Fibroblast of lung (primary cell): ENCODE data around the gene HACD2. TPM values are rescaled to one million over a fixed set of nuclear protein-coding genes. Genes with fewer than 3 reads are reported as not detected.

ENCODE experiments used
- DNase-seq, 2 donors: peaks; one replicate each; pipeline versions ENCODE4 v3.0.0 to v3.0.0-alpha.2; 2010; ENCODE audit warnings: low read depth in 2 of 2
- H2AFZ ChIP-seq: 2 replicates; pipeline ENCODE4 v1.5.1; 2012; ENCODE audit warnings: low read length, control low read depth, inconsistent platforms
- H3K27ac ChIP-seq: 2 replicates; pipeline ENCODE4 v1.5.1; 2011; ENCODE audit warnings: low read length, control low read depth; ENCODE audit not compliant: insufficient read depth
- H3K27me3 ChIP-seq: 2 replicates; pipeline ENCODE4 v1.5.1; 2011; ENCODE audit warnings: mild to moderate bottlenecking, low read length; ENCODE audit not compliant: control insufficient read depth, insufficient read depth
- H3K36me3 ChIP-seq: 2 replicates; pipeline ENCODE4 v1.5.1; 2011; ENCODE audit warnings: low read length; ENCODE audit not compliant: control insufficient read depth, insufficient read depth
- H3K4me1 ChIP-seq: 2 replicates; pipeline ENCODE4 v1.5.1; 2011; ENCODE audit warnings: low read length; ENCODE audit not compliant: control insufficient read depth, insufficient read depth; ENCODE audit errors: extremely low read depth
- H3K4me2 ChIP-seq: 2 replicates; pipeline ENCODE4 v1.5.1; 2011; ENCODE audit warnings: low read length, control low read depth; ENCODE audit not compliant: insufficient read depth; ENCODE audit errors: extremely low read depth
- H3K4me3 ChIP-seq, 4 experiments: fragments of 200-600 bp in 1 of 4; sonication (generic) in 1 of 4; replicated peaks in 1 of 4; 2 replicates each; pipeline ENCODE4 v1.5.1; 2011 to 2016; ENCODE audit warnings: low read length in 4 of 4, low read depth in 3 of 4, mild to moderate bottlenecking in 3 of 4, control low read depth in 2 of 4, inconsistent platforms in 1 of 4, mixed read lengths in 1 of 4; ENCODE audit not compliant: insufficient read depth in 1 of 4; ENCODE audit errors: control extremely low read depth in 1 of 4
- H3K79me2 ChIP-seq: 2 replicates; pipeline ENCODE4 v1.5.1; 2012; ENCODE audit warnings: mild to moderate bottlenecking, low read length, inconsistent platforms; ENCODE audit not compliant: control insufficient read depth, insufficient read depth
- H3K9ac ChIP-seq: 2 replicates; pipeline ENCODE4 v1.5.1; 2011; ENCODE audit warnings: mild to moderate bottlenecking, low read length, control low read depth; ENCODE audit not compliant: insufficient read depth
- H3K9me3 ChIP-seq: 2 replicates; pipeline ENCODE4 v1.5.1; 2012; ENCODE audit warnings: low read depth, low read length; ENCODE audit not compliant: control insufficient read depth, insufficient read depth
- H4K20me1 ChIP-seq: 2 replicates; pipeline ENCODE4 v1.5.1; 2011; ENCODE audit warnings: low read length; ENCODE audit not compliant: control insufficient read depth, insufficient read depth; ENCODE audit errors: extremely low read depth
- EZH2 ChIP-seq: IDR thresholded peaks from 2 replicates; pipeline ENCODE4 v1.5.1; 2012; ENCODE audit warnings: low read length, control low read depth, mild to moderate bottlenecking; ENCODE audit errors: missing control alignments
- polyA plus RNA-seq, 2 donors: library from polyadenylated mRNA; depleted of rRNA in 1 of 2; stranded (reverse) in 1 of 2; unstranded in 1 of 2; fragments of >200 nt; gene quantifications; 2 replicates each; pipeline ENCODE4 v1.2.1, GENCODE V29; 2011 to 2012; ENCODE audit warnings: missing spikeins in 1 of 2
- total RNA-seq: library from RNA; depleted of rRNA; stranded (reverse); fragments of >200 nt; gene quantifications from 2 replicates; pipeline ENCODE4 v1.2.1, GENCODE V29; 2014
- TF ChIP-seq, protein P1 (sequence below), 2 donors: IDR thresholded peaks in 1 of 2; conservative IDR thresholded peaks in 1 of 2; 1 replicate in 1 of 2; 2 replicates in 1 of 2; pipeline ENCODE4 v1.5.1; 2011 to 2012; ENCODE audit warnings: low read length in 2 of 2, control low read depth in 1 of 2, inconsistent platforms in 1 of 2, low read depth in 1 of 2, mild to moderate bottlenecking in 1 of 2

HACD2 gene
- total and polyA plus RNA-seq, 2 donors (not counting 1 experiment from before 2014, with no cell fraction given): 22.0 to 48.7 TPM

DNA sequence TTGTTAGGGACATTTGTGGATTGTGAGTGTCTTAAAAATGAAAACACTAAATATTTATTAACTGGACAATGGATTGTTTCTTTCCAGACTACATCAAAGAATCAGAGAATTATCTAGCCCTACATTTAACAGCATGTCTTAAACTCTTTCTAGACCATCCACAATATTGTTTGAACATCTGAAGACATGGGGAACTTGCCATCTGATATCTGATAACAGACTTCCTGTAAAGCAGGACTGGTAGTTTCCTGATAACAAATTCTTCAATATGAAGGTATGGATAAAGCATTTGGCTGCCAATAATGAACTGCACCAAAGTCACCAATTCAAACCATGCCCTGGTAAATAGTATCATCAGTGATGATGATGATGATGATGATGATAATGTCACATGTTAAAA lies 26.2 kb upstream of the HACD2 start:
- Histone ChIP-seq H3K27ac (no peak overlapping the region), H3K4me3 (no peak overlapping the region), H3K9me3 (no peaks in the 10 kb centered on the region), H3K4me2 (no peak overlapping the region), H3K9ac (no peak overlapping the region), H3K36me3 (peaks cover 4% of the 10 kb centered on the region), H4K20me1 (no peaks in the 10 kb centered on the region), H3K27me3 (no peaks in the 10 kb centered on the region), H2AFZ (no peak overlapping the region), H3K4me1 (peaks cover 4% of the 10 kb centered on the region), H3K79me2 (no peaks in the 10 kb centered on the region)
- DNase-seq: no peak
- TF ChIP-seq, protein P1, sequence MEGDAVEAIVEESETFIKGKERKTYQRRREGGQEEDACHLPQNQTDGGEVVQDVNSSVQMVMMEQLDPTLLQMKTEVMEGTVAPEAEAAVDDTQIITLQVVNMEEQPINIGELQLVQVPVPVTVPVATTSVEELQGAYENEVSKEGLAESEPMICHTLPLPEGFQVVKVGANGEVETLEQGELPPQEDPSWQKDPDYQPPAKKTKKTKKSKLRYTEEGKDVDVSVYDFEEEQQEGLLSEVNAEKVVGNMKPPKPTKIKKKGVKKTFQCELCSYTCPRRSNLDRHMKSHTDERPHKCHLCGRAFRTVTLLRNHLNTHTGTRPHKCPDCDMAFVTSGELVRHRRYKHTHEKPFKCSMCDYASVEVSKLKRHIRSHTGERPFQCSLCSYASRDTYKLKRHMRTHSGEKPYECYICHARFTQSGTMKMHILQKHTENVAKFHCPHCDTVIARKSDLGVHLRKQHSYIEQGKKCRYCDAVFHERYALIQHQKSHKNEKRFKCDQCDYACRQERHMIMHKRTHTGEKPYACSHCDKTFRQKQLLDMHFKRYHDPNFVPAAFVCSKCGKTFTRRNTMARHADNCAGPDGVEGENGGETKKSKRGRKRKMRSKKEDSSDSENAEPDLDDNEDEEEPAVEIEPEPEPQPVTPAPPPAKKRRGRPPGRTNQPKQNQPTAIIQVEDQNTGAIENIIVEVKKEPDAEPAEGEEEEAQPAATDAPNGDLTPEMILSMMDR (conservative IDR thresholded peaks at IDR 0.05 in 1 of 2, IDR thresholded peaks at IDR 0.05 in 1 of 2; ENCODE audit: low read depth in 1 of 2, low read length in 2 of 2): no peak
- no peak for TF ChIP-seq EZH2

- no peak for DNase-seq
- no peaks in the 10 kb centered on the region for H3K9me3 ChIP-seq
- no peak overlapping the region for H3K4me3 ChIP-seq
- H3K79me2 ChIP-seq: no peaks in the 10 kb centered on the region
- H3K27me3 ChIP-seq: no peaks in the 10 kb centered on the region
- no peak overlapping the region for H3K9ac ChIP-seq
- no peaks in the 10 kb centered on the region for H4K20me1 ChIP-seq
- H3K36me3 ChIP-seq: peaks cover 4% of the 10 kb centered on the region
- no peak overlapping the region for H2AFZ ChIP-seq
- H3K4me1 ChIP-seq: peaks cover 10% of the 10 kb centered on the region
- H3K4me2 ChIP-seq: no peak overlapping the region
- TF ChIP-seq, protein P1 (conservative IDR thresholded peaks at IDR 0.05 in 1 of 2, IDR thresholded peaks at IDR 0.05 in 1 of 2; ENCODE audit: low read depth in 1 of 2, low read length in 2 of 2): no peak
- no peak for TF ChIP-seq EZH2
- no peak overlapping the region for H3K27ac ChIP-seq
These were observed 25.5 kb upstream of the HACD2 start for GRCh38 chr3:123610331-123610730.

DNA sequence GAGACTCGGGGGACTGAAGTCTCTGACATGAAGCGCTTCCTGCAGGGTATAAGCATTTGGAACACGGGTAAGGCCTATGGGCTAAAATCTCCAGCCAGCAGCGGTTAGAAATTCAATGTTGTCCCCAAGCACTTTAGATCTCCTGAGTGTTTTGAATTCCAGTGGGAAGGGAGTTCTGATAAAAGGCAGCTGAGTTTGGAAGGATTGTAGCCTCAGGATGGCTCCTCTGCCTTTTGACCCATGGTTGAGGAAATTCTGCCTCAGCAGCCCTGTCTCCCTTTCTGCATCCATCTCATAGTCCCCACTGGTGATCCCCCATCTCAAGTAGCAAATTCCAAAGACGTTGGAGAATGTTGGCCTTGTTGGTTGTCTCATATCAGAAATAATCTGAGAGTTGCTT lies 24.2 kb upstream of the HACD2 start:
- Histone ChIP-seq H3K27me3 (no peaks in the 10 kb centered on the region), H3K27ac (no peak overlapping the region), H4K20me1 (no peaks in the 10 kb centered on the region), H3K4me2 (no peak overlapping the region), H3K79me2 (no peaks in the 10 kb centered on the region), H2AFZ (no peak overlapping the region), H3K9ac (no peak overlapping the region), H3K4me3 (no peak overlapping the region), H3K9me3 (no peaks in the 10 kb centered on the region), H3K36me3 (peaks cover 4% of the 10 kb centered on the region), H3K4me1 (peaks cover 18% of the 10 kb centered on the region)
- TF ChIP-seq, protein P1 (conservative IDR thresholded peaks at IDR 0.05 in 1 of 2, IDR thresholded peaks at IDR 0.05 in 1 of 2; ENCODE audit: low read depth in 1 of 2, low read length in 2 of 2): no peak
- TF ChIP-seq EZH2: no peak
- peak in 1 of 2 donors; percentile 45 for DNase-seq
